Activated naive CD8-positive, alpha-beta T cell treated with anti-CD3 and anti-CD28 coated beads, Interleukin-2, amount 50 U/mL, for 16 hours (primary cell): ENCODE data around the gene TNNT3.

ENCODE experiments used
- DNase-seq: peaks from one replicate; pipeline ENCODE4 v3.0.0-alpha.2; 2020; ENCODE audit warnings: low read depth, low spot score

TNNT3 gene

GRCh38 chr11:1896923-1897322 lies 22.6 kb upstream of the TNNT3 start:
- no peak for DNase-seq

DNA sequence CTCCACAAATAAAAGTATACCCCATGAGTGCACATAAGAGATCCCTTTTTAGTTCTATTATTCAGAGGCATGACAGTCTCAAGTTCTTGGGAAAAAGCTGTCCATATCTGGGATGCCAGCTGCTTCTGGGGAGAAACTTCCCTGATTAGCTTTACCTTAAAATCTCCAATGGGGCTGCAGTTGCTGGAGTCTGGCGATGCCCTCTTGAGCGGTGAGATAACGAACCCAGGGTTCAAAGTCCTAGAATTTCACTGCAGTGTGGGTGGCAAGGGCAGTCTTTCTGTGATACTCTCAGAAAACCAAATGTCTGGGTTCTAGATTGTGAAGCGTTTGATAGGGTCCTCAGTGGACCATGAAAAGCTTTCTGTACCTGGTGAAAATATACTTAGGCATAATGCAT lies 20.4 kb upstream of the TNNT3 start:
- no peak for DNase-seq

GRCh38 chr11:1899686-1900085 lies 19.8 kb upstream of the TNNT3 start:
- DNase-seq, result no peak

DNA sequence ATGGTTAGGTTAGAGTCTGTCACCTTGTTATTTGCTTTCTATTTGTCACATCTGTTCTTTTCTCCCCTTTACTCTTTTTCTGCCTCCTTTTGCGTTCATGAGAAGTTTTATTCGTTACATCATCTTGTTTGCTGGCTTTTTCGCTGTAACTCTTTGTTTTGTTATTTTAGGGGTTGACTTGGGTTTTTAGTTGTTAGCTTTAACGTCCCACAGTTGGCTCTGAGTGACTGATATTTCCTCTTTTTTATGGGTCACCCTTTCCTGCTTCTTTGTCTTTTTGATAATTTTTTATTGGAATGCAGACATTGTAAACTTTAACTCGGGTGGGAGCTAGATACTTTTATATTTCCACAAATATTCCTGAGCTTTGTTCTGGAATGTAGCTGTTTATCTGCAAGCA lies 13.3 kb upstream of the TNNT3 start:
- DNase-seq, result no peak

- DNase-seq, result no peak
Measured at GRCh38 chr11:1906611-1907423, 12.7 kb upstream of the TNNT3 start.

GRCh38 chr11:1908618-1909017 lies 10.9 kb upstream of the TNNT3 start:
- DNase-seq, result no peak

DNA sequence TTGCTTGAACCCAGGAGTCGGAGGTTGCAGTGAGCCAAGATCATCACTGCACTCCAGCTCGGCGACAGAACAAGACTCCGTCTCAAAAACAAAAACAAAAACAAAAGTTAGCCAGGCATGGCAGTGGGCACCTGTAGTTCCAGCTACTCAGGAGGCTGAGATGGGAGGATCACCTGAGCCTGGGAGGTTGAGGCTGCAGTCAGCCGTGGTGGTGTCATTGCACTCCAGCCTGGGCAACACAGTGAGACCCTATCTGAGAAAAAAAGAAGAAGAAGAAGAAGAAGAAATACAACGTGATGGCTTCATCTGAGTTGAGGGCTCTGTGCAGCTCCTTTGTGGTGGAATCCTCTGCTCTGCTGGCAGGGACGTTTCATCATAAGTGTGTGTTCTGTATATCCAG lies 10.0 kb upstream of the TNNT3 start:
- no peak for DNase-seq

GRCh38 chr11:1912289-1912878 lies 7.1 kb upstream of the TNNT3 start:
- no peak for DNase-seq

GRCh38 chr11:1913271-1914060 lies 6.0 kb upstream of the TNNT3 start:
- DNase-seq, result no peak

DNA sequence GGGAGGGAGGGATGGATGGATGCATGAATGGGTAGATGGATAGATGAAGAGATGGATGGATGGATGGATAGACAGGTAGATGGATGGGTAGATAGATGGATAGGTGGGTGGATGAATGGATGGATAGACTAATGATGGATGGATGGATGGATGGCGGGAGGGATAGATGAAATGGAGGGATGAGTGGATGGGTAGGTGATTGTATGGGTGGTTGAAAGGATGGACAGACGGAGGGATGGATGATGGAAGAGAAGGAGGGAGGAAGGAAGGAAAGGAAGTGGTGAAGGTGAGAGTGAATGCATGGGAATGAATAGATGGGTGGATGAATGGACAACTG lies 3.7 kb upstream of the TNNT3 start:
- DNase-seq, result no peak

- DNase-seq, result no peak
Measured at GRCh38 chr11:1916132-1916985, 3.1 kb upstream of the TNNT3 start.

GRCh38 chr11:1916986-1917522 lies 2.4 kb upstream of the TNNT3 start:
- DNase-seq, result no peak

DNA sequence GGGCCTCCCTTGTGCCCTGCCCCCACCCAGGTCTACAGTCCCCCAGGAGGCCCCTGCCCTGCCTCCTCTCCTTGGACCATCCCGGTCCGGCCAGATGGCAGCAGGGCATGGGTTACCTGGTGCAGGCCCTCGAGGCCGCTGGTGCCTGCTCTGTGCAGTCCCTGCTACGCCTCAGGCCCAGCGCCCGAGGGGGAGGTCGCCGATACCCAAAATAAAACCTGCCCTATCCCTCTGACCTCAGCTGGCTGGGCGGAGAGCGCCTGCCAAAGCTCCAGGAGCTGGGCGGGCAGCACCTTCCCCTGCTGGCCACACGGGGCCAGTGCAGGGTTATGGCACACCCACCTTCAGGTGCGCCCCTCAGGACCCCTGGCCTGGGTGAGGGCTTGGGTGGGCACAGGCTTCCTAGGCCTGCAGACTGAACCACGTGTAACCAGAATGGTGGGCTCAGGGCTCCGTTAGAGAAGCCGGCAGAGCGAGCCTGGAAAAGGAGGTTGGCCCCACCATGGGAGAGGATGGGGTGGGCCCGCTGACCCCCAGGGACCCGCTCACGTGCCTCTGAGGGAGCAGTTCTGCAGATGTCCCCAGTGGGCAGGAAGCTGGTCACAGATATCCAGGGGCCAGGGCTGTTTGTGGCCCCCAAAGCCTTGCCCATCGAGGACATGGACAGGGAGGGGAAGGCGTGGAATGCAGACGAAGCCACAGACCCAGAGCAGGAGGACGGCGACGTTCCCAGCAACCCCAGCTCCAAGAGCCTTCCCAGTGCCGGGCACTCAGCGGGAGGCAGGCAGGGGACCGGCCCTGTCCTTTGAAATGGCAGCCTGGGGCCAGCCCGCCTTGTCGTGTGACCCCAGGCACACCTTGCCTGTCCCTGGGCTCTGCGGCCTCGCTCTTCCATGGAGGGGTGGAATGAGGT lies 1.7 kb upstream of the TNNT3 start:
- DNase-seq, result no peak

DNA sequence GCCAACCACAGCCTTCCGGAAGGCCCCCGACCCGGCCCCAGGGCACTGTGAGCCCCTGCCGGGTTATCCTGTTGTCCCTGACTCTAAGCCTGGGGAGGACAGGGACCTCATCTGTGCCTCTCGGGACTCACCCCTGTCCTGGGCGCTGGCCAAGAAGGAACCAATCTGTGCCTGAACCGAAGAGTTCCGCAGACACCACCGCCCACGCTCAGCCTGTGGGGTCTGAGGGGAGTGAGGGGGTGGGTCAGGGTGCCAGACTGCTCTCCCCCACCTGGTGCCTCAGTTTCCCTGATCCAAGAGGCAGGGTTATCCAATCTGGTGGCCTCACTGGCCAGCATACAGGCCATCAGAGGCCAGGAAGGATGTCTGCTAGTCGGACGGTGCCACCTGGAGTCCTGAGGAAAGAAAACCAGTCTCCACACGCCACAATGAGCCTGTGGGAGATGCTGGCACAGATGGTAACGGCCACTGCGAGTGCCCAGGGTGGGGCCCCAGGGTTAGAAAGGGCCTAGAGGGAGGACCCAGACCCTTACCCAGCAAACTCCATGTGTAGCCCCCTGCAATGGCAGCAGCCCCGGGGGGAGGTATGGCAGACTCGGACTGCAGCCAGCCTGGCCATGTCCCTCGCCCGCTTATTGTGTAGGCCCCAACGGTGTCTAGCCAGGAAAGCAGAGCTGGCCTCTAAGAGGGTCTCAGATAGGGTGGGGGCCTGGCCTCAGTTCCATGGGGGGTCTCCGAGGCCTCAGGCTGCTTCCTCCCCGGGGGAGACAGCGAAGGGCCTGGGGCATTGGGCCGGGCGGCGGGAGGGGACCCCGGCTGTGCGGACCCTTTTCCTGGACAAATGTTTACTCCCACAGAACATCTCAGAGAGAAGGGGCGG lies 827 bp upstream of the TNNT3 start:
- no peak for DNase-seq

DNA sequence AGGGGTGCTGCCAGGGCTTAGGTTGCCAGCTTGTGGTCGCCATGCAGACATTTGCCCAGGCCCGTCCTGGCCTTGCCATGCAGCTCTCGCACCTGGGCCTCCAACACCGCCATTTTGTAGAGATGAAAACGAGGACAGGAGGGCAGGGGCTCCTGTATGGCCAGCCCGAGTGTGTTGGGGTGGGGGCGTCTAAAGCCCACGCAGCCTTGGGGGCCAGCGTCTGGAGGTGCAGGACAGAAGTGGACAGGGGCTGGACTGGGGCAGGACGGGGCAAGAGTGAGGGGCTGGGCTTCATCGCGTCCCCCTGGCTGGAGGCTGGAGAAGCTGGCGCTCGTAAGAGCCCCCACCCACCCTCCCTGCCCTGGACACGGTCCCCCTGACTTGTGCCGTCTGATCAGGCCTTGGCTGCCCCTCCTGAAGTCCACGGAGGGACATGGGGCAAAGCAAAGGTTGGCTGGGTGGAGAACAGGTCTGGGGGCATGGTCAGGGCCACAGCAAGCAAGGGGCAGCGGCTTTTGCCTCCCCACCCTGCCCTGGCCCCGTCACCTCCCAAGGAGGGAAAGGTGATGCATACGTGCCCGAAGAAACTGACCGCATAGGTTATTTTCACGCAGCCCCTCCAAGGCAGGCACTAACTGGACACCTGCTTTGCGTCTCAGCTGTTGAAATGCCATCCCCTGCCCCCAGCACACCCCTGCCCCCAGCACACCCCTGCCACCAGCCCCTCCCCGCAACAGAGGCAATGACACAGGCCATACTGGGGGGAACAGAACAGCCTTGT lies 815 bp downstream of the TNNT3 start:
- no peak for DNase-seq

- DNase-seq, result no peak
Measured at GRCh38 chr11:1920909-1921573, 1.5 kb downstream of the TNNT3 start.

DNA sequence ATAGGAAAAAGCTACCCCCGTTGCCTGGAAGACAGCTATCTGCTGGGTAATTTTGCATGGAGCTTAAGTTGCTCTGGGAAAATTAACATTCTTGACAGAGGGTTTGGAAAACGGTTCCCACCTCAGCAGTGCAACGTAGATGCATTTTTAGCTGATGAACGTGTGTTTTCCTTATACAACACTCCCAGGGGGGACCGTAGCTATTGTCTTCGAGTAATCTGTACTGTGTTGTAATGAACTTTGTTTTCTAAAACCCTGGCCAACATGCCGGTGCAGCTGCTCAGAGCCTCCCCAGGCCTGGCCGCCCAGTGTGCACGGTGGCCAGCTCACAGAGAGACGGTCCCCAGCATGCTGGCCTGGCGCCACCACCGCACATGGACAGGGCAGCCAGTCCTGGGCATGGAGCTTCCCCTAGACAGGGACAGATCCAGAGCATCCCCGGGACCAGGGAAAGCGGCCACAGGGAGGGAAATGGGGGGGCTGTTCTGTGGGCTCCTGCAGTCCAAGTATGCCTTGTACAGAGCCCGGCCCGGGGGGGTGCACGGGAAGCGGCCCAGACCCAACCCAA lies 2.2 kb downstream of the TNNT3 start:
- DNase-seq, result no peak
